RWPE2 (cell line): ENCODE data around the gene CPXM2.

Source experiments
- ATAC-seq: fragments of 200-7000 bp; cut with Tn5 transposase; 3 replicates; pipeline ENCODE4 v1.9.1; 2021; ENCODE audit warnings: low read depth
- DNase-seq: peaks from one replicate; pipeline ENCODE4 v3.0.0-alpha.2; 2020; ENCODE audit warnings: low spot score
- H3K27ac ChIP-seq: fragments of 450-650 bp; 2 replicates; pipeline ENCODE4 v1.5.1; 2017; ENCODE audit warnings: mild to moderate bottlenecking; ENCODE audit not compliant: poor library complexity, severe bottlenecking
- H3K27me3 ChIP-seq: fragments of 250-450 bp; sonication (Bioruptor Pico); 2 replicates; pipeline ENCODE4 v1.5.1; 2021; ENCODE audit warnings: mild to moderate bottlenecking, moderate library complexity; ENCODE audit not compliant: insufficient read depth, poor library complexity, severe bottlenecking
- H3K36me3 ChIP-seq: fragments of 250-450 bp; sonication (Bioruptor Pico); 2 replicates; pipeline ENCODE4 v1.5.1; 2020; ENCODE audit warnings: low read depth, mild to moderate bottlenecking, moderate library complexity
- H3K4me1 ChIP-seq: fragments of 250-450 bp; sonication (Bioruptor Pico); 2 replicates; pipeline ENCODE4 v1.5.1; 2021; ENCODE audit warnings: mild to moderate bottlenecking, moderate library complexity; ENCODE audit not compliant: insufficient read depth, poor library complexity, severe bottlenecking
- H3K4me3 ChIP-seq: fragments of 250-450 bp; sonication (Bioruptor Pico); 2 replicates; pipeline ENCODE4 v1.5.1; 2021; ENCODE audit warnings: mild to moderate bottlenecking, moderate library complexity; ENCODE audit not compliant: severe bottlenecking
- H3K9me3 ChIP-seq: fragments of 250-450 bp; sonication (Bioruptor Pico); 2 replicates; pipeline ENCODE4 v1.5.1; 2021; ENCODE audit warnings: mild to moderate bottlenecking, moderate library complexity; ENCODE audit not compliant: severe bottlenecking
- TF ChIP-seq, protein P1 (sequence below): fragments of 450-650 bp; IDR thresholded peaks from one replicate; pipeline ENCODE4 v1.5.1; 2017; ENCODE audit warnings: mild to moderate bottlenecking, moderate library complexity; ENCODE audit not compliant: poor library complexity, severe bottlenecking

Gene CPXM2

DNA sequence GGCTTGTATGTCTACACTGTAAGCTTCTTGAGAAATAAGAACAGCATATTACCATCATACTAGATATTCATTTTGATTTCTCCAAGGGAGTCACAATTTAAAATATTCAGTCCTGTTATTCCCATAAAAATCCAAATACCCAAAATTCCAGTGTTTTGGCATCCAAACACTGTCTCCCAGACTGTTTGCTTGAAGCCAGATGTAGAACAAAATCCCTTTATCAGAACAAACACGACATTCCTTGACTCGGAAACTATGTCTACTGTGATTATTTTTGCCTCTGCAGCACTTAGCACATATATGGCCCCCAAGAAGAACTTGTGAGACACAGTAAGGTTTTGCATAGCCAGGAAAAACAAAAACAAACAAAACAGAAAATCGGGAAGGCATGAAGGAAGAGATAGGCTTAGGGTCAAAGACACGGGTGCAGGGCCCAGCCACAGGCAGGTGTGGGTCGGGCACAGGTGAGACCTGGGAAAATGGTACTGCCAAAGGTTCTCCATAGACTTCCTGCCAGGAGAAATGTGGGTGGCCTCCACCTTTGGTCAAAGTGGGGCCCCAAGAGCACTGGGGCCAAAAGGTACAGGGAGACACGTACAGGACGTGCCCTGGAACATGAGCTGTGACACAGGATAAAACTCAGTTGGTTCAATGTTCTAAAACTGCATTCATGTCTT is 36.5 kb downstream of the CPXM2 start:
- H3K36me3 ChIP-seq: no peaks in the 10 kb centered on the region
- H3K4me3 ChIP-seq: no peak overlapping the region
- TF ChIP-seq, protein P1, sequence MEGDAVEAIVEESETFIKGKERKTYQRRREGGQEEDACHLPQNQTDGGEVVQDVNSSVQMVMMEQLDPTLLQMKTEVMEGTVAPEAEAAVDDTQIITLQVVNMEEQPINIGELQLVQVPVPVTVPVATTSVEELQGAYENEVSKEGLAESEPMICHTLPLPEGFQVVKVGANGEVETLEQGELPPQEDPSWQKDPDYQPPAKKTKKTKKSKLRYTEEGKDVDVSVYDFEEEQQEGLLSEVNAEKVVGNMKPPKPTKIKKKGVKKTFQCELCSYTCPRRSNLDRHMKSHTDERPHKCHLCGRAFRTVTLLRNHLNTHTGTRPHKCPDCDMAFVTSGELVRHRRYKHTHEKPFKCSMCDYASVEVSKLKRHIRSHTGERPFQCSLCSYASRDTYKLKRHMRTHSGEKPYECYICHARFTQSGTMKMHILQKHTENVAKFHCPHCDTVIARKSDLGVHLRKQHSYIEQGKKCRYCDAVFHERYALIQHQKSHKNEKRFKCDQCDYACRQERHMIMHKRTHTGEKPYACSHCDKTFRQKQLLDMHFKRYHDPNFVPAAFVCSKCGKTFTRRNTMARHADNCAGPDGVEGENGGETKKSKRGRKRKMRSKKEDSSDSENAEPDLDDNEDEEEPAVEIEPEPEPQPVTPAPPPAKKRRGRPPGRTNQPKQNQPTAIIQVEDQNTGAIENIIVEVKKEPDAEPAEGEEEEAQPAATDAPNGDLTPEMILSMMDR: no peak

DNA sequence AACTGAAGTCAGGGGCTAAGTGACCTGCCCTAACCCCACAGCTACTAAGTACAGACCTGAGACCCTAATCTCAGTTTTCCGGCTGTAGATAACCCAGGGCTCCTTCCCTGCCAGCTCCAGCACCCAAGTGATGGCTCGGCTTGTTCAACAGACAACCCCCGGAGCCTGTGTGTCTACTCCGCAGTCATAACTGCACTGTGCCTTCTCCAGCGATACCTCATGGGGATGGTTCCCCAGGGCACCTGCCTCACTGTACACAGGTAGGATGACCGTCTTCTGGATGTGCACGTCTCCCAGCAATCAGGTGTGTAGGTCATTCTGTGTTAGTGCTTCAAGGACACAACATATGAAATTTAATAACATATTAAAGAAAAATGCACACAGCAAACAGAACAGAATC is 37.1 kb downstream of the CPXM2 start:
- Histone ChIP-seq H3K36me3 (no peaks in the 10 kb centered on the region), H3K27me3 (no peaks in the 10 kb centered on the region), H3K27ac (no peak overlapping the region), H3K4me3 (no peak overlapping the region), H3K9me3 (no peaks in the 10 kb centered on the region), H3K4me1 (peaks cover 2% of the 10 kb centered on the region)
- TF ChIP-seq, protein P1: no peak
- DNase-seq: no peak
- ATAC-seq: no peak

More for the DNA sequence above, 36.5 kb downstream of the CPXM2 start:
- no peak for DNase-seq
- Histone ChIP-seq H3K27ac (no peak overlapping the region), H3K9me3 (no peaks in the 10 kb centered on the region), H3K27me3 (no peaks in the 10 kb centered on the region), H3K4me1 (no peaks in the 10 kb centered on the region)
- no peak for ATAC-seq

- H3K4me1 ChIP-seq: peaks cover 5% of the 10 kb centered on the region
- no peak overlapping the region for H3K4me3 ChIP-seq
- DNase-seq: no peak
Observed at GRCh38 chr10:123854003-123854402, 37.6 kb downstream of the CPXM2 start.

GRCh38 chr10:123852411-123852951 is 39.1 kb downstream of the CPXM2 start:
- TF ChIP-seq, protein P1: no peak
- no peak for DNase-seq
- H3K9me3 ChIP-seq: no peaks in the 10 kb centered on the region
- H3K4me1 ChIP-seq: peaks cover 20% of the 10 kb centered on the region
- no peaks in the 10 kb centered on the region for H3K36me3 ChIP-seq
- no peak overlapping the region for H3K27ac ChIP-seq
- H3K27me3 ChIP-seq: no peaks in the 10 kb centered on the region
- ATAC-seq: no peak
- H3K4me3 ChIP-seq: no peak overlapping the region

More at GRCh38 chr10:123854003-123854402, 37.6 kb downstream of the CPXM2 start:
- no peak for ATAC-seq
- Histone ChIP-seq H3K27ac (no peak overlapping the region), H3K36me3 (no peaks in the 10 kb centered on the region), H3K9me3 (no peaks in the 10 kb centered on the region), H3K27me3 (no peaks in the 10 kb centered on the region)
- TF ChIP-seq, protein P1: no peak
